Fibroblast of skin of left biceps (primary cell): ENCODE results near the gene HPX.

ENCODE experiments used
- DNase-seq, 2 experiments: peaks; one replicate each; pipeline ENCODE4 v3.0.0-alpha.2; 2013; ENCODE audit warnings: low read depth in 2 of 2

Gene HPX

DNA sequence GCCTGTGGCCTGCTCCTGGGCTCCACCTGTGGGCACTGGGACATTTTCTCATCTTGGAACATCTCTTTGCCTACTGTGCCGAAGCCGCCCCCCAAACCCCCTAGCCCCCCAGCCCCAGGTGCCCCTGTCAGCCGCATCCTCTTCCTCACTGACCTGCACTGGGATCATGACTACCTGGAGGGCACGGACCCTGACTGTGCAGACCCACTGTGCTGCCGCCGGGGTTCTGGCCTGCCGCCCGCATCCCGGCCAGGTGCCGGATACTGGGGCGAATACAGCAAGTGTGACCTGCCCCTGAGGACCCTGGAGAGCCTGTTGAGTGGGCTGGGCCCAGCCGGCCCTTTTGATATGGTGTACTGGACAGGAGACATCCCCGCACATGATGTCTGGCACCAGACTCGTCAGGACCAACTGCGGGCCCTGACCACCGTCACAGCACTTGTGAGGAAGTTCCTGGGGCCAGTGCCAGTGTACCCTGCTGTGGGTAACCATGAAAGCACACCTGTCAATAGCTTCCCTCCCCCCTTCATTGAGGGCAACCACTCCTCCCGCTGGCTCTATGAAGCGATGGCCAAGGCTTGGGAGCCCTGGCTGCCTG lies 49.2 kb downstream of the HPX start:
- no peak for DNase-seq

DNA sequence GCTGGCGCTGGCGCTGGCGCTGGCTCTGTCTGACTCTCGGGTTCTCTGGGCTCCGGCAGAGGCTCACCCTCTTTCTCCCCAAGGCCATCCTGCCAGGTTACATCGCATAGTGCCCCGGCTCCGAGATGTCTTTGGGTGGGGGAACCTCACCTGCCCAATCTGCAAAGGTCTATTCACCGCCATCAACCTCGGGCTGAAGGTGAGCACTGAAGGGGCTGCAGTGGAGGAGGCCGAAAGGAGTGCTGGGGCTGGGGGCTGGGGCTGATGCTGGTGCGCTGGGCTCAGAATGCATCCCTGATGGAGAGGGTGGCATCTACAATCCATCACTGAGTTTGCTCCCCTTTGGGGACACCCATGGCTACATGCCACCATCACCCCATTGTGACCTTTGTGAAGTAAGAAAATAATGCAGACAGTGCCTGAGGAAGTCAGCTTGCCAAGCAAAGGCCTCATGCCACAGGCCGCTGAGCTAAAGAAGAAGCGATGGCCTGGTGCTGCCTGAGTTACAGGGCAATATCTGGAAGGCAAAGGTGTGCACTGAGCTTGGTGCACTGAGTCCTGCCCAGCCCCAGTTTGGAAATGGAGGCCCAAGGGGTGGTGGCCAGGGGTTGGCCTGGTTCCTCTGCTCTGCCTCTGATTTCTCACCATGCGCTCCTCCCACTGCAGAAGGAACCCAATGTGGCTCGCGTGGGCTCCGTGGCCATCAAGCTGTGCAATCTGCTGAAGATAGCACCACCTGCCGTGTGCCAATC lies 49.9 kb downstream of the HPX start:
- no peak for DNase-seq

DNA sequence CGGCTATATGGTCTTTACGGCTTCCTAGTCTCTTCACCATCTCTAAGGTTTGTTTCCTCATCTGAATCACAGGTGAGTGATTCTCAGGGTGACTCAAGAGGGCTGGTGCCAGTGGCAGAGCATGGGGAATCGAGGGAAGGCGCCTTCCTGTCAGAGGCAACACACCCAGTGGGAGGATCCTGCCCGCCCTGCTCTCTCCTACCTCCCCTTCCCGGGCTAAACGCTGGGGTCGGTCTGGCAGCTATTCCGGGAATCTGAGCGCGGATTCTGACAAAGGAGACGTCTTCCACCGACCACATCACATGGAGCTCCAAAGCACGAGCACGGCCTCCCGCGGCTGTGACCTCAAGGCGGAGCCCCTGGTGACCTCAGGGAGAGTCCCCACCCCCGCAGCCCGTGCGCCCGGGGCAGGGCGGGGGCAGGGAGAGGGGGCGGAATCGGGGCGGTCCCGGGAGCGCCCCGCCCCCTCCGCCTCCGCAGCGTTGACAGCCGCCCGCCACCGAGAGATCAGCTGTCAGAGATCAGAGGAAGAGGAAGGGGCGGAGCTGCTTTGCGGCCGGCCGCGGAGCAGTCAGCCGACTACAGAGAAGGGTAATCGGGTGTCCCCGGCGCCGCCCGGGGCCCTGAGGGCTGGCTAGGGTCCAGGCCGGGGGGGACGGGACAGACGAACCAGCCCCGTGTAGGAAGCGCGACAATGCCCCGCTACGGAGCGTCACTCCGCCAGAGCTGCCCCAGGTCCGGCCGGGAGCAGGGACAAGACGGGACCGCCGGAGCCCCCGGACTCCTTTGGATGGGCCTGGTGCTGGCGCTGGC lies 50.7 kb downstream of the HPX start, which contains the start of gene SMPD1:
TSS of gene SMPD1 (plus strand) at position 570 of the 813 bp plus-strand sequence. CDS start at position 695, 125 bp downstream.
- peak; percentile 53 to 56 for DNase-seq

DNA sequence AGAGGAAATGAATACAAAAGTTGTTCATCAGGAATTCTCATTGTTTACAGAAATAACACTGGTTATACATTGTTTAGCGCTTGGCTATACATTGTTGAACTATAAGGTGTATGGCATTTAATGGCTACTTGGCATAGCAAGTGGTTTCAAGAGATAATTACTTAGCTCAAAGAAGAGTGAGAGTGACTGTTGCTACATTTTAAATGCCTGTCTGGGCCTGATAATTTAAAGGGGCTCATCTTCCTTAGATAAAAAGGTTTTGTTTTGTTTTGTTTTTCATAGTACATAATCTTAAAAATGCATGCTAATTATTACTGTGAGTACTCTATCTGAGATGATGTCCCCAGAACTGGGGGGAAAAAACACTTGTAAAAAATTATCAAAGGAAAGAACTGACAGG lies 52.0 kb downstream of the HPX start:
- no peak for DNase-seq

DNA sequence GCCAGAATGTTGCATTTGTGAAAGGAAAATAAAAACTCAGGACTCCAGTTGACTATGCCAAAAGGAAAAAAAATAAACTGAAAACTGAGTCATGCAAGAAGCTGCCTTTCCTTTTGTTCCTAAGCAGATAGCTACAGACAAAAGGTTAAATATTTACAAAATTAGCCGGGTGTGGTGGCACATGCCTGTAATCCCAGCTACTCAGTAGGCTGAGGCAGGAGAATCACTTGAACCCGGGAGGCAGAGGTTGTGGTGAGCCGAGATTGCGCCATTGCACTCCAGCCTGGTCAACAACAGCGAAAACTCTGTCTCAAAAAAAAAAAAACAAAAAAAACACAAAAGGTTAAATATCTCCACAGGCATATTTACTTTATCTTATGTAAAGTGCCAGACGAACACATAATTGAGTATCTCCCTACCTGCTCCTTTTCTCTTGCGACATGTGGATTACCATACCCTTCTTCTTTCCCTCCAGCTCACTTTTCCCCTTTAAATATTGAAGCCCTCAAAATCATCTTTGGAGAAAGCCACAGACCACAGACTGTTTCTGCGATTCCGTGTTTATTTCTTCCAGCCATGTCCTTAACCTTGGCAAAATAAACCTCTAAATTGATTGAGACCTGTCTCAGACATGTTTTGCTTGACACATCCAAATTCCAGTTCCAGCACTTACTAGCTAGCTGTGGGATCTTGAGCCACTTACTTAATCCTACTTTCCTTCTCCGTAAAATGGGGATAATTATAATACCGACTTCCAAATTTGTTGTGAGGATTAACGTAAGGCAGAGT lies 52.8 kb downstream of the HPX start:
- no peak for DNase-seq

DNA sequence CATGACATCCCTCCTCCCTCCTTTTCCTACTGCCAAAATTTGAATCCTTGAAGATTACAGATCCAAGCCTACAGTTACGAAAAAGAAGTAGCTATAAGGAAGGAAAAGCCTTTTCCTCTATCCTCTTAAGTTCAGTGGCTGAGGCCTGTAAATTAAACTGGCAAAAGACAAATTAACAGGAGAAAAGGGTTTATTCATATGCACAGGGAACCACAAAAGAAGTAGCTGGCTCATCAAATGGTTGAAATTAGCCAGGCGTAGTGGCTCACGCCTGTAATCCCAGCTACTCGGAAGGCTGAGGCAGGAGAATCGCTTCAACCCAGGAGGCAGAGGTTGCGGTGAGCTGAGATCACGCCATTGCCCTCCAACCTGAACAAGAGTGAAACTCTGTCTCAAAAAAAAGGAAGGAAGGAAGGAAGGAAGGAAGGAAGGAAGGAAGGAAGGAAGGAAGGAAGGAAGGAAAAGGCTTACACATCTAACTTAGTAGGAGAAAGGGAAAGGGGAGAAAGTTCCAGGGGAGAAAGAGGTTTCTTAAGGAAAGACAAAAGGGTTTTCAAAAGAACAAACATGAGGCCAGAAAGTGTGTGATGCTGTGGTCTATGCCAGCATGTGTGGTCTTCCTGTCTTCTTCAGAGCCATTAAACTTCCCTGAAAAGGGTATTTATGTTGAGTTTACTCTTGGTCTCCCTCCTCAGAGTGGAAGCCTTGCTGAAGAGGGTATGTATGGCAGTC lies 55.6 kb downstream of the HPX start:
- DNase-seq, result no peak
